HL-60/S4 (cell line): ENCODE measurements around the gene PCDHGB1.
"Not testable (repeated sequence)": the region's sequence is repeated elsewhere in the genome, so short reads cannot be mapped to it uniquely, and the experiment has no call there.

ENCODE experiments used
- in situ Hi-C: fragments of 300-500 bp; cut with MboI; formaldehyde crosslinking; loops from 2 replicates; pipeline ENCODE4 v1.14.3; 2022; ENCODE audit warnings: low sequenced_read_pairs

The PCDHGB1 gene

DNA sequence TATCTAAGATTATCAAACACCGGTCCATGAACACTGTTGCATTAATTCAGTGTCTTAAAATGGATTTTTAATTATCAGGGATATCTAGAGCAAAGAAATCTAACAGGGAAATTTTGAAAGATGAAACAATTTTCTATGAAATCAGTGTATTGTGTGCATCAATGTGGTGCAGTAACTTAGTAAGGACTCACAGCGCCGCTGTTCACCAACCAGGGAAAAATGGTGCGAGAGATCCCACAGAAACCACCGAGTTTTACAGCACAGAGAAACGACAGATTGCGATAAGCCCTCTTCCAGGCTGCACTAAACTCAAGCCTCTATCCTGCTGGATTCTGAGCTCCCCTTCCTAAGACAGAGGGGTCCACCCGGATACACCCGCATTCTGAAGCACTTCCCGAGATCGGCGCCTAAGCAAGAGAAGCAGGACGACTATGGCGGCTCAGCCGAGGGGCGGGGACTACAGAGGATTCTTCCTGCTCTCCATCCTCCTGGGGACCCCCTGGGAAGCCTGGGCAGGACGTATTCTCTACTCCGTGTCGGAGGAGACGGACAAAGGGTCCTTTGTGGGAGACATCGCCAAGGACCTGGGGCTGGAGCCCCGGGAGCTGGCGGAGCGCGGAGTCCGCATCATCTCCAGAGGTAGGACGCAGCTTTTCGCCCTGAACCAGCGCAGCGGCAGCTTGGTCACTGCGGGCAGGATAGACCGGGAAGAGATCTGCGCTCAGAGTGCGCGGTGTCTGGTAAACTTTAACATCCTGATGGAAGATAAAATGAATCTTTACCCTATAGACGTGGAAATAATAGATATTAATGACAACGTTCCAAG is 32.8 kb downstream of the PCDHGB1 start, which contains the start of gene PCDHGA7:
Gene PCDHGA7 (plus strand): TSS at position 274 of the 826 bp plus-strand sequence. CDS start 158 bp downstream, at position 432.
- in situ Hi-C loops: no loop called here

DNA sequence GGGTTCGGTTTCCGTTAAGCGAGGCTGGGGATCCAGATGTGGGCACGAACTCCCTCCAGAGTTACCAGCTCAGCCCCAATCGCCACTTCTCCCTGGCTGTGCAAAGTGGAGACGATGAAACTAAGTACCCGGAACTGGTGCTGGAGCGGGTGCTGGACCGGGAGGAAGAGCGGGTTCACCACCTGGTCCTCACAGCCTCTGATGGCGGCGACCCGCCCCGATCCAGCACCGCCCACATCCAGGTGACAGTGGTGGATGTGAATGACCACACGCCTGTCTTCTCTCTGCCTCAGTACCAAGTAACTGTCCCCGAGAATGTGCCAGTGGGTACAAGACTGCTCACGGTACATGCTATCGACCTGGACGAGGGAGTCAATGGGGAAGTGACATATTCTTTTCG is 33.4 kb downstream of the PCDHGB1 start:
- in situ Hi-C loops: no loop called here

DNA sequence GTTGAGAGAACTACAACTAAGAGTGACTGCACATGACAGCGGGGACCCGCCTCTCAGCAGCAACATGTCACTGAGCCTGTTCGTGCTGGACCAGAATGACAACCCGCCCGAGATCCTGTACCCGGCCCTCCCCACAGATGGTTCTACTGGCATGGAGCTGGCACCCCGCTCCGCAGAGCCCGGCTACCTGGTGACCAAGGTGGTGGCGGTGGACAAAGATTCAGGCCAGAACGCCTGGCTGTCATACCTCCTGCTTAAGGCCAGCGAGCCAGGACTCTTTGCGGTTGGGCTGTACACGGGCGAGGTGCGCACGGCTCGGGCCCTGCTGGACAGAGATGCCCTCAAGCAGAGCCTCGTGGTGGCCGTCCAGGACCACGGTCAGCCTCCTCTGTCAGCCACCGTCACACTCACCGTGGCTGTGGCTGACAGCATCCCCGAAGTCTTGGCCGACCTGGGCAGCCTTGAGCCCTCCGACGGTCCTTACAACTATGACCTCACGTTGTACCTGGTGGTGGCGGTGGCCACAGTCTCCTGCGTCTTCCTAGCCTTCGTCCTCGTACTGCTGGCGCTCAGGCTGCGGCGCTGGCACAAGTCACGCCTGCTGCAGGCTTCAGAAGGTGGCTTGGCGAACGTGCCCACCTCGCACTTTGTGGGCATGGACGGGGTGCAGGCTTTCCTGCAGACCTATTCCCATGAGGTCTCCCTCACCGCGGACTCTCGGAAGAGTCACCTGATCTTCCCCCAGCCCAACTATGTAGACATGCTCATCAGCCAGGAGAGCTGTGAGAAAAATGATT is 34.8 kb downstream of the PCDHGB1 start:
- in situ Hi-C loops: no loop called here

DNA sequence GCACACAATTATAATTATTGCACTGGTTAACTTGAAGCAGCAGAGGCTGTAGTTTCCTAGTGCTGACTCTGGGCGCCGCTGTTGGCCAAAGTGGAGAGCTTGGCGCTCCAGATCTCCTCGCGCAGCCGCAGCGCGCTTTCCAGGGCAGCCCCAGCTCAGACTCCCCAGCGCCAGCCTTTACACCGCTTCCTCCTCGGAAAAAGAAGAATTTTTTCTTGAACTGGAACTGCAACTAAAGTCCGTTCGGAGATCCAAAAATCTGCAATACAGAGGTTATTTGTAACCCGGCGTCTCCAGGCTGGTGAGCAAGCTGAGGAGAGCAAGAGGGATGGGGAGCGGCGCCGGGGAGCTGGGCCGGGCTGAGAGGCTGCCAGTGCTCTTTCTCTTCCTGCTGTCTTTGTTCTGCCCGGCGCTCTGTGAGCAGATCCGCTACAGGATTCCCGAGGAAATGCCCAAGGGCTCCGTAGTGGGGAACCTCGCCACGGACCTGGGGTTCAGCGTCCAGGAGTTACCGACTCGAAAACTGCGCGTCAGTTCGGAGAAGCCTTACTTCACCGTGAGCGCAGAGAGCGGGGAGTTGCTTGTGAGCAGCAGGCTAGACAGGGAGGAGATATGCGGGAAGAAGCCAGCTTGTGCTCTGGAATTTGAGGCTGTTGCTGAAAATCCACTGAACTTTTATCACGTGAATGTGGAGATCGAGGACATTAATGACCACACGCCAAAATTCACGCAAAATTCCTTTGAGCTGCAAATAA is 37.8 kb downstream of the PCDHGB1 start, which contains the start of gene PCDHGB4:
Gene PCDHGB4 (plus strand): TSS at position 142 of the 755 bp plus-strand sequence. CDS start 187 bp downstream, at position 329.
- in situ Hi-C loops: not testable (repeated sequence)

DNA sequence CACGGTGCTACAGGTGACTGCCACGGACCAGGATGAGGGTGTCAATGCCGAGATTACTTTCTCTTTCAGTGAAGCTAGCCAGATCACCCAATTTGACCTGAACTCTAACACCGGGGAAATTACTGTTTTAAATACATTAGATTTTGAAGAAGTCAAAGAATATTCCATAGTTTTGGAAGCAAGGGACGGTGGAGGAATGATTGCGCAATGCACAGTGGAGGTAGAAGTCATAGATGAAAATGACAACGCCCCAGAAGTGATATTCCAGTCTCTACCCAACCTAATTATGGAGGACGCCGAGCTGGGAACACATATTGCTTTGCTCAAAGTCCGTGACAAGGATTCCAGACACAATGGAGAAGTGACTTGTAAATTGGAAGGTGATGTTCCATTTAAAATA is 38.8 kb downstream of the PCDHGB1 start:
- in situ Hi-C loops: no loop called here

DNA sequence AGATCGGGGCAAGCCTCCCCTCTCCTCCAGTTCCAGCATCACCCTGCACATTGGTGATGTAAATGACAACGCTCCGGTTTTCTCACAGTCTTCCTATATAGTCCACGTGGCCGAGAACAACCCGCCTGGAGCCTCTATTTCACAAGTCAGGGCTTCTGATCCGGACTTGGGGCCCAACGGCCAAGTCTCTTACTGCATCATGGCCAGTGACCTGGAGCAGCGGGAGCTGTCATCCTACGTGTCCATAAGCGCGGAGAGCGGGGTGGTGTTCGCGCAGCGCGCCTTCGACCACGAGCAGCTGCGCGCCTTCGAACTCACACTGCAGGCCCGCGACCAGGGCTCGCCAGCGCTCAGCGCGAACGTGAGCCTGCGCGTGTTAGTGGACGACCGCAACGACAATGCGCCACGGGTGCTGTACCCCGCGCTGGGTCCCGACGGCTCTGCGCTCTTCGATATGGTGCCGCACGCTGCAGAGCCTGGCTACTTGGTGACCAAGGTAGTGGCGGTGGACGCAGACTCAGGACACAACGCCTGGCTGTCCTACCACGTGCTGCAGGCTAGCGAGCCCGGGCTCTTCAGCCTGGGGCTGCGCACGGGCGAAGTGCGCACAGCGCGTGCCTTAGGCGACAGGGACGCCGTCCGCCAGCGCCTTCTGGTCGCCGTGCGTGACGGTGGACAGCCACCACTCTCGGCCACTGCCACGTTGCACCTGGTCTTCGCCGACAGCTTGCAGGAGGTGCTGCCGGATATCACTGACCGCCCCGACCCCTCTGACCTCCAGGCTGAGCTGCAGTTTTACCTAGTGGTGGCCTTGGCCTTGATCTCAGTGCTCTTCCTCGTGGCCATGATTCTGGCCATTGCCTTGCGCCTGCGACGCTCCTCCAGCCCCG is 39.5 kb downstream of the PCDHGB1 start:
- in situ Hi-C loops: no loop called here

DNA sequence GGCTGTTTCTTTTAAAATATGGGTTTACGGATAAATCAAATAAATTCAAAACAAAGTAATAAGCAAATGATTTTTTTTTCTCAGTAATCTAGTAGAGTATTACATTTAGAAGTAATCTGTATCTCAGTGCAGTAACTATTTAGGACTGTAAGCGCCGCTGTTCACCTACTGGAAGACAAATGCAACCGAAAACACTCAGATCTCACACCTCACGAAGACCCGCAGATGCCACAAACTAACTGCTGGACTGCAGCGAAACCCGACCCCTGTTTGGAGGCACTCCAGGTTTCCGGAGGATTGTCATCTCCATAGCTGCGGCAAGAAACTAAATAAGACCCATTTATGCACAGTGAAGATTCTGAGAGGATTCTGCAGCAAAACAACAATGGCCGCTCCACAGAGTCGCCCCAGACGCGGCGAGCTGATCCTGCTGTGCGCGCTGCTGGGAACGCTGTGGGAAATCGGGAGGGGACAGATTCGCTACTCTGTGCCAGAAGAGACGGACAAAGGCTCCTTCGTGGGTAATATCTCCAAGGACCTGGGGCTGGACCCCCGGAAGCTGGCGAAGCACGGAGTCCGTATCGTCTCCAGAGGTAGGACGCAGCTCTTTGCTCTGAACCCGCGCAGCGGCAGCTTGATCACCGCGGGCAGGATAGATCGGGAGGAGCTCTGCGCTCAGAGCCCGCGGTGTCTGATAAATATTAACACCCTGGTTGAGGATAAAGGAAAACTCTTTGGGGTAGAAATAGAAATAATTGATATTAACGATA is 42.7 kb downstream of the PCDHGB1 start, which contains the start of gene PCDHGA8:
Gene PCDHGA8 (plus strand): TSS at position 205 of the 770 bp plus-strand sequence. CDS start 181 bp downstream, at position 386.
- in situ Hi-C loops: no loop called here

DNA sequence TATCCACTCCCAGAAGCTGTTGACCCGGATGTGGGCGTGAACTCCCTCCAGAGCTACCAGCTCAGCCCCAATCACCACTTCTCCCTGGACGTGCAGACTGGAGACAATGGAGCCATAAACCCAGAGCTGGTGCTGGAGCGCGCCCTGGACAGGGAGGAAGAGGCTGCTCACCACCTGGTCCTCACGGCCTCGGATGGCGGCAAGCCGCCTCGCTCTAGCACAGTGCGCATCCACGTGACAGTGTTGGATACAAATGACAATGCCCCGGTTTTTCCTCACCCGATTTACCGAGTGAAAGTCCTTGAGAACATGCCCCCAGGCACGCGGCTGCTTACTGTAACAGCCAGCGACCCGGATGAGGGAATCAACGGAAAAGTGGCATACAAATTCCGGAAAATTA is 43.4 kb downstream of the PCDHGB1 start:
- in situ Hi-C loops: no loop called here

DNA sequence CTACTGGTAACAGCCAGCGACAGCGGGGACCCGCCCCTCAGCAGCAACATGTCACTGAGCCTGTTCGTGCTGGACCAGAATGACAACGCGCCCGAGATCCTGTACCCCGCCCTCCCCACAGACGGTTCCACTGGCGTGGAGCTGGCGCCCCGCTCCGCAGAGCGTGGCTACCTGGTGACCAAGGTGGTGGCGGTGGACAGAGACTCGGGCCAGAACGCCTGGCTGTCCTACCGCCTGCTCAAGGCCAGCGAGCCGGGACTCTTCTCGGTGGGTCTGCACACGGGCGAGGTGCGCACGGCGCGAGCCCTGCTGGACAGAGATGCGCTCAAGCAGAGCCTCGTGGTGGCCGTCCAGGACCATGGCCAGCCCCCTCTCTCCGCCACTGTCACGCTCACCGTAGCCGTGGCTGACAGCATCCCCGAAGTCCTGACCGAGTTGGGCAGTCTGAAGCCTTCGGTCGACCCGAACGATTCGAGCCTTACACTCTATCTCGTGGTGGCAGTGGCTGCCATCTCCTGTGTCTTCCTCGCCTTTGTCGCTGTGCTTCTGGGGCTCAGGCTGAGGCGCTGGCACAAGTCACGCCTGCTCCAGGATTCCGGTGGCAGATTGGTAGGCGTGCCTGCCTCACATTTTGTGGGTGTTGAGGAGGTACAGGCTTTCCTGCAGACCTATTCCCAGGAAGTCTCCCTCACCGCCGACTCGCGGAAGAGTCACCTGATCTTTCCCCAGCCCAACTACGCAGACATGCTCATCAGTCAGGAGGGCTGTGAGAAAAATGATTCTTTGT is 44.7 kb downstream of the PCDHGB1 start:
- in situ Hi-C loops: not testable (repeated sequence)

DNA sequence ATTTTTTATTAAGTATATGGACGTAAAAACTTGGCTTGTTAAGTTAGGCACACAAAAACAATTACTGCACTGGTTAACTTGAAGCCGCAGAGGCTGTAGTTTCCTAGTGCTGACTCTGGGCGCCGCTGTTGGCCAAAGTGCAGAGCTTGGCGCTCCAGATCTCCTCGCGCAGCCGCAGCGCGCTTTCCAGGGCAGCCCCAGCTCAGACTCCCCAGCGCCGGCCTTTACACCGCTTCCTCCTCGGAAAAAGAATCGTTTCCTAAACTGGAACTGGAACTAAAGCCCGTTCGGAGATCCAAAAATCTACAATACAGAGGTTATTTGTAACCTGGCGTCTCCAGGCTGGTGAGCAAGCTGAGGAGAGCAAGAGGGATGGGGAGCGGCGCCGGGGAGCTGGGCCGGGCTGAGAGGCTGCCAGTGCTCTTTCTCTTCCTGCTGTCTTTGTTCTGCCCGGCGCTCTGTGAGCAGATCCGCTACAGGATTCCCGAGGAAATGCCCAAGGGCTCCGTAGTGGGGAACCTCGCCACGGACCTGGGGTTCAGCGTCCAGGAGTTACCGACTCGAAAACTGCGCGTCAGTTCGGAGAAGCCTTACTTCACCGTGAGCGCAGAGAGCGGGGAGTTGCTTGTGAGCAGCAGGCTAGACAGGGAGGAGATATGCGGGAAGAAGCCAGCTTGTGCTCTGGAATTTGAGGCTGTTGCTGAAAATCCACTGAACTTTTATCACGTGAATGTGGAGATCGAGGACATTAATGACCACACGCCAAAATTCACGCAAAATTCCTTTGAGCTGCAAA is 48.1 kb downstream of the PCDHGB1 start, which contains the start of gene PCDHGB5:
Gene PCDHGB5 (plus strand): TSS at position 192 of the 796 bp plus-strand sequence. CDS start 181 bp downstream, at position 373.
- in situ Hi-C loops: not testable (repeated sequence)

DNA sequence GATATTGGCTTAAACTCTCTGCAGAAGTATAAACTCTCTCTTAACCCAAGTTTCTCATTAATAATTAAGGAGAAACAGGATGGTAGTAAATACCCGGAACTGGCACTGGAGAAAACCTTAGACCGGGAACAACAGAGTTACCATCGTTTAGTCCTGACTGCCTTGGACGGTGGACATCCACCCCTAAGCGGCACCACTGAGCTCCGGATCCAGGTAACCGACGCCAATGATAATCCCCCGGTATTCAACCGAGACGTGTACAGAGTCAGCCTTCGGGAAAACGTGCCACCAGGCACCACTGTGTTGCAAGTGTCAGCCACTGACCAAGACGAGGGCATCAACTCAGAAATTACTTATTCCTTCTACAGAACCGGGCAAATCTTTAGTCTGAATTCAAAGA is 48.7 kb downstream of the PCDHGB1 start:
- in situ Hi-C loops: no loop called here

DNA sequence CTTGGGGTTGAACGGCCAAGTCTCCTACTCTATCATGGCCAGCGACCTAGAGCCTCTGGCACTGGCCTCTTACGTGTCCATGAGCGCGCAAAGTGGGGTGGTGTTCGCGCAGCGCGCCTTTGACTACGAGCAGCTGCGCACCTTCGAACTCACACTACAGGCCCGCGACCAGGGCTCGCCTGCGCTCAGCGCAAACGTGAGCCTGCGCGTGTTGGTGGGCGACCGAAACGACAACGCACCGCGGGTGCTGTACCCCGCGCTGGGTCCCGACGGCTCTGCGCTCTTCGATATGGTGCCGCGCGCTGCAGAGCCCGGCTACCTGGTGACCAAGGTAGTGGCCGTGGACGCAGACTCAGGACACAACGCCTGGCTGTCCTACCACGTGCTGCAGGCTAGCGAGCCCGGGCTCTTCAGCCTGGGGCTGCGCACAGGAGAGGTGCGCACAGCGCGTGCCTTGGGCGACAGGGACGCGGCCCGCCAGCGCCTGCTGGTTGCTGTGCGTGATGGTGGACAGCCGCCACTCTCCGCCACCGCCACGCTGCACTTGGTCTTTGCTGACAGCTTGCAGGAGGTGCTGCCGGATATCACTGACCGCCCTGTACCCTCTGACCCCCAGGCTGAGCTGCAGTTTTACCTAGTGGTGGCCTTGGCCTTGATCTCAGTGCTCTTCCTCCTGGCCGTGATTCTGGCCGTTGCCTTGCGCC is 49.8 kb downstream of the PCDHGB1 start:
- in situ Hi-C loops: no loop called here
